GM12892 (cell line): Measurements from ENCODE around the gene OLFML2B.

Experiments
- POLR2A ChIP-seq: IDR thresholded peaks from 2 replicates; pipeline ENCODE4 v1.6.1; 2011; ENCODE audit warnings: low read depth, low read length, control low read depth
- POLR2AphosphoS5 ChIP-seq: IDR thresholded peaks from 2 replicates; pipeline ENCODE4 v1.6.1; 2011; ENCODE audit warnings: low read depth, low read length, control low read depth
- TAF1 ChIP-seq: IDR thresholded peaks from 2 replicates; pipeline ENCODE4 v1.6.1; 2011; ENCODE audit warnings: low read depth, mild to moderate bottlenecking, control low read depth, low read length, borderline replicate concordance

DNA sequence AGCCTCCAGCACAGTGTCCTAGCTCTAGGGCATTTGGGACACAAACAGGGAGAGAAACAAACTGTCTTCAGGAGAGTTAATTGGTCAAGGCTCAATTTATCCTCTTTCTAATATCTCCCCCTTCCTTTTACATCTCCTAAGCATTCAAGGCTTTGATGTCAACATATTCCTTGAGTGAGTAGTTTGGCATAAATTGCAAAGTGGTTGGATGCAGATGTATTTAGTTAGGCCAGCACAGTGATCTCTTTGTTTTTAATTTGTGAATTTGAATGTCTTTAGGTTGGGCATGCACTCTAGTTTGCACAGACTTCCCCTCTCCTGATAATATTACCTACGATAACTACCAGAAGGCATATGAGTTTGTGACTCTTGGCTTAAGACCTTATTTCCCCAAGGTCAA is 12.5 kb upstream of the OLFML2B start:
- TF ChIP-seq TAF1 (no peak), POLR2A (no peak), POLR2AphosphoS5 (no peak)
